ENCODE measurements around the gene MMP11. TPM values are rescaled to one million over a fixed set of nuclear protein-coding genes. Genes with fewer than 3 reads are reported as not detected.

Gene MMP11
- total and polyA plus RNA-seq, 2 of the 4 experiments (the other 2 are of a cell fraction) = 2.2 to 6.0 TPM

DNA sequence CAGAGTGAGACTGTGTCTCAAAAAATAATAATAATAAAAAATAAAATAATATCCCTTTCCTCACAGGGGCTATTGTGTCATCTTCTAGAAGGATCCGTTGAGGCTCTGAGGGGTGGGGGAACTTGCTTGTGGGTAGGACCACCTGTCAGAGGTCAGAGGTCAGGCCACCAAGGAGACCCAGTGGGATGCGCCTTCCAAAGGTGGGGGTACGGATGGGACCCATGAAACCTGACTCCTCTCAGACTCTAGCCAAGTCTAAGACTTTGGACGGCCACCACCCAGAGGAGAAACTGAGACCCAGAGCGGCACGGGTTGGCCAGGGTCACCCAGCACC lies 367 bp upstream of the MMP11 start:
- TF ChIP-seq, protein P1, sequence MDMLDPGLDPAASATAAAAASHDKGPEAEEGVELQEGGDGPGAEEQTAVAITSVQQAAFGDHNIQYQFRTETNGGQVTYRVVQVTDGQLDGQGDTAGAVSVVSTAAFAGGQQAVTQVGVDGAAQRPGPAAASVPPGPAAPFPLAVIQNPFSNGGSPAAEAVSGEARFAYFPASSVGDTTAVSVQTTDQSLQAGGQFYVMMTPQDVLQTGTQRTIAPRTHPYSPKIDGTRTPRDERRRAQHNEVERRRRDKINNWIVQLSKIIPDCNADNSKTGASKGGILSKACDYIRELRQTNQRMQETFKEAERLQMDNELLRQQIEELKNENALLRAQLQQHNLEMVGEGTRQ (IDR thresholded peaks at IDR 0.05; ENCODE audit: low read depth, low read length) = no peak
- TF ChIP-seq RAD21 (IDR thresholded peaks at IDR 0.05; ENCODE audit: low read length) = no peak
- WGBS, 2 experiments (ENCODE audit: extremely low coverage in 2 of 2, insufficient read length in 1 of 2) = no CpG with 5 or more reads among the region's 6 CpGs
- no TSS peak for BruUV-seq (replicated peaks)
- Histone ChIP-seq H3K9me3 (ENCODE audit: control insufficient read depth, insufficient read depth, low read length) (no peaks in the 10 kb centered on the region), H4K5ac (ENCODE audit: low read depth, low read length) (peak overlapping the region; percentile 89), H2BK120ac (ENCODE audit: low read depth, low read length) (peak overlapping the region; percentile 44), H2BK15ac (ENCODE audit: low read depth, low read length) (peak overlapping the region; percentile 61; the same call in 1 of the 3 replicates), H3K4ac (ENCODE audit: low read depth, low read length) (peak overlapping the region; percentile 99), H4K20me1 (ENCODE audit: insufficient read depth, low read length) (no peaks in the 10 kb centered on the region), H2AK5ac (ENCODE audit: low read depth, low read length) (peak overlapping the region; percentile 99; the same call in 1 of the 2 replicates), H2AK9ac (replicated peaks; ENCODE audit: low read depth, low read length, poor library complexity) (peak overlapping the region; percentile 80), H3K36me3 (ENCODE audit: control insufficient read depth, insufficient read depth, low read length) (no peaks in the 10 kb centered on the region), H4K91ac (ENCODE audit: insufficient read depth, low read depth, low read length) (peak overlapping the region; percentile 93), H3K4me2 (ENCODE audit: low read depth, low read length) (peak overlapping the region; percentile 77), H2BK5ac (ENCODE audit: low read depth, low read length, poor library complexity, severe bottlenecking) (no peak overlapping the region), H3K27ac (ENCODE audit: insufficient read depth, low read length) (peak overlapping the region; percentile 23), H2AFZ (replicated peaks; ENCODE audit: low read length, poor library complexity) (peak overlapping the region; percentile 97), H3K18ac (ENCODE audit: low read depth, low read length) (peak overlapping the region; percentile 78; the same call in 1 of the 2 replicates), H4K8ac (ENCODE audit: low read depth in 2 of 2, low read length in 2 of 2) (peak overlapping the region; percentile 97), H3K4me3 (ENCODE audit: insufficient read depth, low read depth, low read length) (peak overlapping the region; percentile 27), H3K23ac (ENCODE audit: low read depth, low read length) (0 out of 2 replicates have a peak overlapping the region, but pooled peaks have one; percentile 29), H3K4me1 (ENCODE audit: control insufficient read depth, insufficient read depth, low read length) (peaks cover 25% of the 10 kb centered on the region; the same call in 1 of the 2 replicates), H3K56ac (ENCODE audit: extremely low read depth, insufficient read depth, low read length) (0 out of 2 replicates have a peak overlapping the region, but pooled peaks have one; percentile 38), H3K79me1 (ENCODE audit: low read depth in 1 of 2, low read length in 2 of 2) (peaks cover 0 to 7% of the 10 kb centered on the region in 2 experiments; a peak in 1 of 4 replicates), H3K27me3 (ENCODE audit: control insufficient read depth, insufficient read depth, low read length) (no peaks in the 10 kb centered on the region), H2BK20ac (ENCODE audit: low read depth, low read length) (peak overlapping the region; percentile 13; the same call in 1 of the 2 replicates), H3K9me1 (ENCODE audit: insufficient read depth, low read length) (peaks cover 12% of the 10 kb centered on the region), H3K14ac (replicated peaks; ENCODE audit: low read depth, low read length) (peak overlapping the region; percentile 97), H3K9ac (ENCODE audit: low read depth, low read length) (peak overlapping the region; percentile 68)
- DNase-seq (no peak), ATAC-seq (ENCODE audit: low read depth) (no peak)
- ChIA-PET POLR2A (ENCODE audit: unreplicated experiment) (no interaction called here), CTCF (no interaction called here)
- intact Hi-C loops (cut with micrococcal nuclease) (loop anchor here (5.0 to 10.0 kb wide), 2 partner anchors 75 to 183 kb away; no protein-coding TSS in a partner anchor), in situ Hi-C loops (cut with MboI; ENCODE audit: low sequenced_read_pairs) (no loop called here), dilution Hi-C loops (cut with HindIII; ENCODE audit: low sequenced_read_pairs, unreplicated experiment) (no loop called here)

Measured in IMR-90 (cell line).